Stimulated activated CD8-positive, alpha-beta memory T cell treated with anti-CD3 and anti-CD28 coated beads, Interleukin-7, amount 100 ng/mL, for 1 hour (primary cell): ENCODE measurements around the gene WDR53.
A peak's percentile ranks its signal among the peaks of the same experiment; 100 is the strongest.
"Not testable (repeated sequence)": the region's sequence is repeated elsewhere in the genome, so short reads cannot be mapped to it uniquely, and the experiment has no call there.

Experiments
- DNase-seq, 2 donors: peaks; one replicate each; pipeline ENCODE4 v3.0.0-alpha.2; 2020; ENCODE audit warnings: low read depth in 2 of 2

The WDR53 gene

DNA sequence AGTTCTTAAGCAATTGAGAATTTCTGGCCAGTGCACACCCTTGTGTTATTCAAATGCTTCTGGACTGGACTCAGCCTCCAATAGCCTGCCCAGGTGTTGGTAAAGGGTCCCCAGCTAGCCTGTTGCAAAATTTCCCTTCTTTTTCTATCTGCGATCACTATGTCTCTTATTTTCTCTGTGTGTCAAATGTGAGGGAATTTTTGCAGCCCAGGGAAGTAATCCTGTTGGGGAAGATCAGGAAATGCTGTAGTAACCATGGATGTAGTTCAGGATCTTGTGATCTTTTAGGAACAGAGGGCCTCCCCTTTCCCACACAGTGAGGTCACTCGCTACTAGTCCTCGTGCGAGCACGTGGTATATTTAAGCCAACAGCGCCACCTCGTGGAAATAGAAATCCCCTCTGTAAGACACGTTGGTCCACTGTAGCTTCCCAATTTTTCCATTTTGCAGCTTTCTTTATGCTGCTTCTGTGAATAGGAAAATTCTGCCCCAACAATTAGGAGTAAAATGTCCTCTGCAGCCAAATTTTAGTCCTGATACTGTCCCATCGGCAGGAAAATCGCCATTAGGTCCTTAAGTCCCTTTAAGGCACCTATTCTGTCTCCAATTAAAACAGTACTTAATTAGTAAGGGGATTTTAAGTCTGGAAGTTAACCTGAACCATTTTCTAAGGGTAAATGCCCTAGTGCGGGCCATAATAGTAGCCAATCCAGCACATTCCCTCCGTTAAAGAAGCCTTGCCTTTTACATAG is 49.2 kb downstream of the WDR53 start:
- peak in 1 of 2 donors; percentile 30 for DNase-seq

GRCh38 chr3:196517919-196518318 is 50.4 kb downstream of the WDR53 start:
- no peak for DNase-seq

- DNase-seq, result no peak
Observed at GRCh38 chr3:196517162-196517800, 51.1 kb downstream of the WDR53 start.

DNA sequence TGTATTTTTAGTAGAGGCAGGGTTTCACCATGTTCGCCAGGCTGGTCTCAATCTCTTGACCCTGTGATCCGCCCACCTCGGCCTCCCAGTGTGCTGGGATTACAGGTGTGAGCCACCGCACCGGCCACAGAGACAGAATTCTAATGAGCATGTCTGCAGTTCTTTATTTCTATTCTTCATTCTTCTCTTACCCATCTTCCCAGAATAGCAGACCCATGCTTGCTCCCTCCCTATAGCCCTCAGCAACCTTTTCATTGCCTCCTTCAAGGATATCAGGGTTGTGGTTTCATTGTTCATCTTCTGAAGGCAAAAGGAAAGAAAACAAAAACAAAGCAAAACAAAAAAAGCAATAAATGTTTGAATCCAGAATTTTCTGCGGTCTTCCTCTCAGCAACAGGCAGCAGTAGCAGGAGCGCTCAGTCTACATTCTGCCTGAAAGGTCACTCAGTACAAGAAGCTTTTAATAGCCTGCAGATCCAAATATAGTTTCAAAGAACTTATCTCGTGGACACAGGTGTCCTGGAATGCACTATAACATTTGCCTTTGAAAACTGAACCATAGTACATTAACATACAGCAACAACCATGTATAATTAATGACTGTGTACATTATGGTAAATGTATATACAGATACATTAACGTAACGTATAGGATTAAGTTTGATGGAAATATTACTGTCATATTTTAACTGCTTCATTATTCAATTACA is 53.3 kb downstream of the WDR53 start, which contains the start of gene SMCO1:
Gene SMCO1, minus strand, starts transcription at position 434 of the 709 bp plus-strand sequence. Its CDS starts 137 bp downstream, at position 297.
- DNase-seq, result no peak

DNA sequence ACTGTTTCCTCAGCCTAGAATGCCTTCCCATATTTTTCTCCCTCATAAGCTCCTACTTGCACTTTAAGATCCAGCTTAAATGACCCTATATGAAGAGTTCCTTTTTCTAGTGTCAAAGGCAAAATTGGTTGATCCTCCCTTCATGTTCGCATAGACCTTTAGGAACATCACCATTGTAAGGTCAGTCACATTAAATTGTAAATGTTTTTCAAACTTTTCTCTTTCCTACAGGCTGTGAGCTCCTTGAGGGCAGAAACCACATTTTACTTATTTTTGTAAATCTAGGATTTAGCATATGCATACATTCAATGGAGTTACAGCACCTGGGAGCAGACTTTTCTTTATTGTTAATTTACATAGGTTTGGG is 54.0 kb downstream of the WDR53 start:
- no peak for DNase-seq

- no peak for DNase-seq
Observed at GRCh38 chr3:196513697-196514349, 54.5 kb downstream of the WDR53 start.

DNA sequence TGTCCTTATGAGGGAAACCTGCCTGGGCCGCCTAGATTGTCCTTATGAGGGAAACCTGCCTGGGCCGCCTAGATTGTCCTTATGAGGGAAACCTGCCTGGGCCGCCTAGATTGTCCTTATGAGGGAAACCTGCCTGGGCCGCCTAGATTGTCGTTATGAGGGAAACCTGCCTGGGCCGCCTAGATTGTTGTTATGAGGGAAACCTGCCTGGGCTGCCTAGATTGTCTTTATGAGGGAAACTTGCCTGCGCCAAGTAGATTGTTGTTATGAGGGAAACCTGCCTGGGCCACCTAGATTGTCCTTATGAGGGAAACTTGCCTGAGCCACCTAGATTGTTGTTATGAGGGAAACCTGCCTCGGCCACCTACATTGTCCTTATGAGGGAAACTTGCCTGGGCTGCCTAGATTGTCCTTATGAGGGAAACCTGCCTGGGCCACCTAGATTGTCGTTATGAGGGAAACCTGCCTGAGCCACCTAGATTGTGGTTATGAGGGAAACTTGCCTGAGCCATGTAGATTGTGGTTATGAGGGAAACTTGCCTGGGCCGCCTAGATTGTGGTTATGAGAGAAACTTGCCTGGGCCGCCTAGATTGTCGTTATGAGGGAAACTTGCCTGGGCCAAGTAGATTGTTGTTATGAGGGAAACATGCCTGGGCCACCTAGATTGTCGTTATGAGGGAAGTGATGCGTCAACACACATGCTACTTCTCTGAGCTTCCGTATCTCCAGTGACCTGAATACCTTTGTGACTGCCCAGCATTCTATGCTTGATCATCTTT is 56.5 kb downstream of the WDR53 start:
- not testable (repeated sequence) for DNase-seq

DNA sequence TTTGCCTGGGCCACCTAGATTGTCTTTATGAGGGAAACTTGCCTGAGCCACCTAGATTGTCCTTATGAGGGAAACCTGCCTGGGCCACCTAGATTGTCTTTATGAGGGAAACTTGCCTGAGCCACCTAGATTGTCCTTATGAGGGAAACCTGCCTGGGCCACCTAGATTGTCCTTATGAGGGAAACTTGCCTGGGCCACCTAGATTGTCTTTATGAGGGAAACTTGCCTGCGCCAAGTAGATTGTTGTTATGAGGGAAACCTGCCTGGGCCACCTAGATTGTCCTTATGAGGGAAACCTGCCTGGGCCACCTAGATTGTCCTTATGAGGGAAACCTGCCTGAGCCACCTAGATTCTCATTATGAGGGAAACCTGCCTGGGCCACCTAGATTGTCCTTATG is 57.2 kb downstream of the WDR53 start:
- DNase-seq, result not testable (repeated sequence)

DNA sequence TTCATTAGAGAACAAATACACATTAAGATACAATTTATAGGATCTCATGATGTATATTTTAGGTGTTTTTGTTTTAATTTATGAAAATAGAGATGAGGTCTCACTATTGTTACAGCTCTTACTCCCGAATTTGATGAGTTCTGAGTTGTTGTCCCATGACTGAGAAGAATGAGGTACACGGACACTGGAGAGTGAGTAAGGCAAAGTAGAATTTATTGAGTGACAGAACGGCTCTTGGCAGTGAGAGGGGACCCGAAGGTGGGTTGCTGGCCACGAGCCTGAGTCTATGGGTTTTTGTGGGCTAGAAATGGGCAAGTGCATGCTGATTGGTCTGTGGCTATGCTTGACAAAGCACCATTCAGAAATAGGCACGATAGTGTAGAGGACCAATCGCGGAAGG is 61.7 kb downstream of the WDR53 start:
- DNase-seq, result no peak

DNA sequence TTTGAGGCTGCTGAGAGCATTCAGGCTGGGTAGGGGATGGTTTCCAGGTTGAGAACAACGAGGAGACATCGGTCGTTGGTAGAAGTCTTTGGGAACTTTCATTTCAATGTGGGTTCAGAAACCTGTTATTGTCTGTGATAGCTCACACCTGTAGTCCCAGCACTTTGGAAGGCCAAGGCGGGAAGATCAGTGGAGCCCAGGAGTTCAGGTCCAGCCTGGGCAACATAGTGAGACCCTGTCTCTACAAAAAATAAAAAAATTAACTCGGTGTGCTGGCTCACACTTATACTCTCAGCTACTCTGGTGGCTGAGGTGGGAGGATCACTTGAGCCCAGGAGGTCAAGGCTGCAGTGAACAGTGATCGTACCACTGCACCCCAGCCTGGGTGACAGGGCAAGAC is 63.8 kb downstream of the WDR53 start:
- no peak for DNase-seq
